GM10266 (cell line): Measurements from ENCODE around the gene SLX4IP.

Experiments used
- DNase-seq: peaks from one replicate; pipeline ENCODE4 v3.0.0; 2012; ENCODE audit errors: extremely low spot score
- TF ChIP-seq, protein P1 (sequence below): IDR thresholded peaks from 2 replicates; pipeline ENCODE4 v1.5.1; 2012; ENCODE audit warnings: mild to moderate bottlenecking, low read depth; ENCODE audit not compliant: control insufficient read depth, insufficient read depth; ENCODE audit errors: missing control alignments

The SLX4IP gene

DNA sequence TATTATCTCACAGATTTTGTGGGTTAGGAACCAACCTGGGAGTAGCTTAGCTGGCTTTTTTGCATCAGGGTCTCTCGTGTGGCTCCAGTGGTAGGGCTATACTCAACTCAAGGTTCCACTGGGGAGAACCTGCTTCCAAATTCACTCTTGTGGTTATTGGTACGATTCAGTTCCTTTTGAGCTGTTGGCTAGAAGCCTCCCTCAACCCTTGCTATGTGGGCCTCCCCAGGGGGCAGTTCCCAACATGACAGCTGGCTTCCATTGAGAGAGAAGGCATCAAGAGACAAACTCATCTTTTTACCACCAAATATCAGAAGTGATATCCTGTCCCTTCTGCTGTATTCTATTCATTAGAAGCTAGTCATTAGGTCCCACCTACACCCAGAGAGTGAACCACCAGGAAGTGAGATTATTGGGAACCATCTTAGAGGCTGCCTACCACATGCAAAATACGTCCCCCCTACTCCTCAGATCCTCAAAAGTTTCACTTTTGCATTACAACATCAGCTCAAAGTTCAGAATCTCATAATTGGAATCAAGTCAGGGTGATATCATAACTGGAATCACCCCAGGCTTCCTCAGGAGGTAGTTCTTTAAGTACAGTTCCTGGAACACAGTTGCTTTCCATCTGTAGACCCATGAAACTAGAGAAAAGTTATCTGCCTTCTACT, 32.0 kb upstream of the SLX4IP start:
- TF ChIP-seq, protein P1, sequence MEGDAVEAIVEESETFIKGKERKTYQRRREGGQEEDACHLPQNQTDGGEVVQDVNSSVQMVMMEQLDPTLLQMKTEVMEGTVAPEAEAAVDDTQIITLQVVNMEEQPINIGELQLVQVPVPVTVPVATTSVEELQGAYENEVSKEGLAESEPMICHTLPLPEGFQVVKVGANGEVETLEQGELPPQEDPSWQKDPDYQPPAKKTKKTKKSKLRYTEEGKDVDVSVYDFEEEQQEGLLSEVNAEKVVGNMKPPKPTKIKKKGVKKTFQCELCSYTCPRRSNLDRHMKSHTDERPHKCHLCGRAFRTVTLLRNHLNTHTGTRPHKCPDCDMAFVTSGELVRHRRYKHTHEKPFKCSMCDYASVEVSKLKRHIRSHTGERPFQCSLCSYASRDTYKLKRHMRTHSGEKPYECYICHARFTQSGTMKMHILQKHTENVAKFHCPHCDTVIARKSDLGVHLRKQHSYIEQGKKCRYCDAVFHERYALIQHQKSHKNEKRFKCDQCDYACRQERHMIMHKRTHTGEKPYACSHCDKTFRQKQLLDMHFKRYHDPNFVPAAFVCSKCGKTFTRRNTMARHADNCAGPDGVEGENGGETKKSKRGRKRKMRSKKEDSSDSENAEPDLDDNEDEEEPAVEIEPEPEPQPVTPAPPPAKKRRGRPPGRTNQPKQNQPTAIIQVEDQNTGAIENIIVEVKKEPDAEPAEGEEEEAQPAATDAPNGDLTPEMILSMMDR: no peak
- DNase-seq: no peak

DNA sequence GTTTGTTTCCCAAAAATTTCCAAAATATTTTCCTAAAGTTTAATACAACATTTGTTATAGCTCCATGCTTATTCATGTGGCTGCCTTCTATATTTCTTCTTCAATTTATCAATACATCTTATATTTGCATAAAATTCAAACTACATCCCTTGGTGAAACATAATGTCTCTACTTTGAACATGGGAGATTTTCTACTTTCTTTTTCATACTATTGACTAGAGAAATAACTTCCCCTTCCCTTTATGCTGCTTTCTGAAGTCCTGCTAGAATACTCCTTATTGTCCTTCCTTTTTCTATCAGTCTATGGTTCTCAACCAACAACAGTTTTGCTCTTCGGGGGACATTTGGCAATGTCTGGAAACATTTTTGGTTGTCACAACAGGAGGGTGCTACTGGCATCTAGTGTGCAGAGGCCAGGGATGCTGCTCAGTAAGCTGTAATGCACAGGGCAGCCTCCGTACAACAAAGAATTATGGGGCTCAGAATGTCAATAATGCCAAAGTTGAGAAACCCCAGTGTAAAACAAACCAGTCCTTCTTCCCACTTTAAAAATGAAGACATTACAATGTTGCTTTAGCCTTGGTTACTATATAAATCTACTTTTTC, 31.0 kb upstream of the SLX4IP start:
- TF ChIP-seq, protein P1: no peak
- no peak for DNase-seq

DNA sequence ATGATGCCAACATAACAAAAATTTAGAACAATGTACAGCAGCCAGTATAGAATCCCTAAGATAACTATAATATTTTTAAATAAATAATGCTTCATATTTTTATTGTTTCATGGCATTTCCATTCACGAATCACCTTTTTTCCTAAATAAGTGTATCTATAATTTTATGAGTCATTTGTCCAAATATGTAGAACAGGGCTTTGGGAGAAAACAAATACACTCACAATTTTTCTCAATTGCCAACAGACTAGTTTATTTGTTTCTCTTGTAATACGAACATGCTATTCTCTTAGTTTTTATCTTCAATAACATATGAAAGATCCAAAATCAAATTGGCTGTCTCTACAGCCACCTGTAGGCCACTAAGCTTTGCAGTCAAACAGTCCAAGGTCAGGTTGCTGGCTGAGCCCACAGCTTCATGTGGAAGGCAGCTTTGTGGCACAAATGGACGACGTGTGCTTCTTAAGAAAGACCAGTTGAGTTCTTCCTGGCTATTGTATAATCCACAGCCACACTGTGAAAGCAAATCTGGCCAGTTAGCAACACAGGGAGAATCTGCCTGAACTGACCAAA, 30.1 kb upstream of the SLX4IP start:
- DNase-seq: no peak
- TF ChIP-seq, protein P1: no peak

DNA sequence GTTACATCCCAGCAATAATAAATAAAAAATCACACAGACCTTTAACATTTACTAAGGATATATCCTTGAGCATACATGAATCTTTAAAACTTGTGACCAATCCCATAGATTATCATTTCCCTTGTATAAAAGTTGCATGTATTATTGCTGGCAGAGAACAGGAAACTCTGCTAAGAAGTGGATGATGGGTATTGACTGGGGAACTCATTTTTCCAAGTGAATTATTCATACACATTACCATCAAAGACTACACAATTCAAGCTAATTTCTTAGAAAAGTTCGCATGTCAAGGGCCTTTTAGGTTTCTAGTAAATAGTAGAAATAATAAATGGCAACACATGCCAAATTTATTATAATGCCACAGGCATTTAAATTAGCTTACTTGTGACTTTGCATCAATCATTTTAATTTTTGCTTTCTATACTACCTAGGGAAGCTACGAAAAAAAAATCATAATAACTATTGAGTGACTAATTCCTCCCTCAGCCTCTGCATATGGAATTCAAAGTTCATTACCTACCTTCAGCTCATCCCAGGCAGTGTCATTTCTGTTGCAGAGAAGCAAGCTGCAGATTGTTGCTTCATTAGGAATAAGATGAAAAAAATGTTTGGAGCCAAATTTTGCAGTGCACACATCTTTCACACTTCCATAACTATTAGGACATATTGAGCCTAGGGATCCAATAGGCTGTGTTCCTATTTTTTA, 26.8 kb upstream of the SLX4IP start:
- no peak for DNase-seq
- TF ChIP-seq, protein P1: no peak

DNA sequence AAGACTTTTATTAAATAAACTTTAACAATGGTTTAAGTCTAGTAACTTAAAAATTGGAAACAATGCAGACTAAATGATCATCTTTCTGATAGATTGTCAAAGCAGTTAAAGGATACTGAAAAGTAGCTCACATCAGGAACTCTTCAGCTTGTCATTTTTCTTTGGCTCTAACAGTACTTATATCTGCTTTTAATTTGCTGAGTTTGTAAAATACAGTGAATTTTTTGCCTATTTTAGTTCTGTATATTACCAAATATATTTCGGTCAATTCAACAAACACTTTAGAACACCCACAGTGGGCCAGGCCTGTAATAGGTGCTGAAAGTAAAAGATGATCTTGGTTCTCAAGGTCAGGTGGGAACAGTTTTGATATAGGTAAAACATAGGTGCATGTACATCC, 23.4 kb upstream of the SLX4IP start:
- TF ChIP-seq, protein P1: no peak
- no peak for DNase-seq

DNA sequence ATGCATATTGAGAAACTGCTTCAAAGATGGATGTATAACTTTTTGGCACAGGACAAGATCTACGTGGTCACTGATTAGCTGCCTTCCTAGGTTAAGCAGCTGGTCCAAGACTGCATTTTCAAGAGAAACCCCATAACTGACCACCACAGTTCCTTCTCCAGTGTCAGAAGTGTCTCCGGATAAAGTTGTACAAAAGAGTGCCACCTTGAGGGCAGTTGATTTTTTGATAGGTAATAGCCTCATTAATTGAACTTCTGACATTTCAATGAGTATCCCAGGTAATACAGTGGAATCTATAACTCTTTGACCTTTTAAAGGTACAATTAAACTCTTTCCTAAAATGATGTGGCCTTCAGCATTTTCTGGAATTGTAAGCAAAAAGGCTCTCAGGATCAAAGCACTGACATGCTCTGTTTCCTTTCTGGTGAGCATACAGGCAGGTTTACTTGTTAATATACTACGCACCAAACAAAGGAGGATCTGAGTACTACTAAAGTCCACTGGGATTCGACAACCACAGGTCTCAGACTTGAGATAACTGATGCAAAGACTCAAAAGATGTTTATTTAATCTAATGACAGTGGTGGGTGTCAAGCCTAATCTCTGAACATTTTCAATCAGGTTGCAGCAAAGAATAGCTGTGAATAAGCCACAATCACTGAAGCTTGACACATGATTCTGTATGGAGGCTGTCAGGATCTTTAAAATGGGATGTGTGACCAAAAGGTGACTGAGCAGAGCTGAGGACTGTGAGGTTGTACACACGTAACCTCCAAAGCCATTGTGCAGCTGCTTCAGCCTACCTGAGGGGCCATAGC, 22.3 kb upstream of the SLX4IP start:
- TF ChIP-seq, protein P1: peak; percentile 3
- DNase-seq: no peak
